HG03139 (cell line): ENCODE measurements around the gene OPA3.
"Not testable (repeated sequence)": the region's sequence is repeated elsewhere in the genome, so short reads cannot be mapped to it uniquely, and the experiment has no call there.

ENCODE experiments used
- ATAC-seq: cut with Tn5 transposase; IDR thresholded peaks from one replicate; pipeline ENCODE4 v1.9.1; 2021; ENCODE audit not compliant: unreplicated experiment

Gene OPA3

GRCh38 chr19:45584332-45585157 lies at the start of gene OPA3:
Gene OPA3, minus strand, starts transcription at chr19:45584802. Its CDS starts 38 bp downstream, at chr19:45584764.
- ATAC-seq = peak; percentile 77

DNA sequence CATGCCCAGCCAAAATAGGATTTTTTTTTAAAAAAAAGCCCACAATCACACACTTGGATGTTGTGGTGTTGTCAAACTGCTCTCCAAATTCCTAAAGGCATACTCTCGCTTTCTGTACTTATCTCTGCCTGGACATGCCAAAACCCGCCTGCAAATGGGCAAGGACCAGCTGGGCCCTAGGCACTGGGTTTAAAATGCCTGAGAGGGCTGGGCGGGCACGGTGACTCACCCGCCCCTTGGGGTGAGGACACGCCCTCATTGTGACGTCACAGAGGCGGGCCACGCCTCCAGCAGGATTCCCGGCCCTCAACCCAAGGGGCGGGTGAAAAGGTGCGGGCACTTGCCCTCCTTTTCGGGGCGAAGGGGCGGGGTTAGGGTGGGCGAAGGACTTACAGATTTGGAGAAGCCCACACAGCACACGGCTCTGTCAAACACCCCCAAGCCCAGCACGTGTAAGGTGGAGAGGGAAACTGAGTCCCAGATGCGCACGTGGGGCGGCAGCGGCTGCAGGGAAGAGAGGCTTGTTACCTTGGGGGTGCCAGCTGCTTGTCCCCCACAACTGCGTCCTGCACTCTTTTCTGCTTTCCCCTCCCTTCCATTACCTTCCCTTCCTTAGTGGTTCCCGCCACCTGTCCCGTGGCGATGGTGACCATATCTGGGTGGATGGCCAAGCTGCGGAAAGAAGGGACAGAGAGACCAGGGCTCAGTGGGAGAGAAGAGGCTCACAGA lies 48.0 kb upstream of the OPA3 start:
- no peak for ATAC-seq

DNA sequence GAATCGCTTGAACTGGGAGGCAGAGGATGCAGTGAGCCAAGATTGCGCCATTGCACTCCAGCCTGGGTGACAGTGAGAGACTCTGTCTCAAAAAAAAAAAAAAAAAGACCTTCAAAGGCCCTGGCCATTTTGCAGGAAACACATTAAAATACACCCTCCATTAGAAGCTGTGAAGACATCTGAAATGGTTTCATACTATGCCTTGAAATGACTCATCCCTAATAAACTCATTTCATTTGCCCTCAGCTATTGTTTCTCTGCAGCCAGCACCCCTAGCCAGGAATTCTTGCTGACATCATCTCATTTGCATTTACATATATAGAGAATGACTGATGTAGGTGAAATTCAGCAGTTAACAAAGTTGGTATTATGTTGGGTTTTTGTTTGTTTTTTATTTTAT lies 45.9 kb upstream of the OPA3 start:
- no peak for ATAC-seq

DNA sequence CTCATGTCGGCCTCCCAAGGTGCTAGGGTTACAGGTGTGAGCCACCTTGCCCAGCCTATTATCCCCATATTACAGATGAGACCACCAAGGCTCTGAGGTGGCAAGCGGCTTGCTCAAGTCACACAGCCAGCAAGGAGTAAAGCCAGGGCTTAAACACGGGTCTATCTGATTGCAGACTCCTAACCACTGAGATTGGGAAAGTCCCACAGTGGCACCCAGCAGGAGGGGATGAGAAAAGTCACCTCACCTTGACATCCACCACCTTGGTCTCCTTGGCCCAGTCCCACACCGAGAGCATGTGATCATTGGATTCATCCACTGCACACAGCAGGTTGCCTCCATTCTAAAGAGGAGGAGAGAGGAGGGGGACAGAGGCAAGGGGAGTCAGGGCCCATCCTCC lies 45.1 kb upstream of the OPA3 start:
- no peak for ATAC-seq

GRCh38 chr19:45628219-45628618 lies 43.6 kb upstream of the OPA3 start:
- not testable (repeated sequence) for ATAC-seq

DNA sequence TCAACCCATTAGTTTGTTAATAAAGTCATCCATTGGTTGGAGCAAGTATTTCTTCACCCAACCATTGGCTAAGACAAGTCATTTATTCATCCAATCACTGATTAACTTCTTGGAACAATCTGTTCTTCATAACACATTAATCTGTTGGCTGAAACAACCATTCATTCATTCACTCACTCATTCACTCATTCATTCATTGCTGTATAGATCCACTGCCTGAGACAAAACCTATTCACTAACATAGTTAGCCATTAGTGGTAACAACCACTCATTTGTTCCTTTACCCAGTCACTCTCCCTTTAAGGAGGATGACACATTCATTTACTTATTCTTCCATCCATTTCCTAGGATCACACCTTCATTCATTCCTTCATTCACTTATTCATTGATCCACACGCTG lies 39.4 kb upstream of the OPA3 start:
- no peak for ATAC-seq

- no peak for ATAC-seq
These were observed 37.4 kb upstream of the OPA3 start for GRCh38 chr19:45621976-45622503.

DNA sequence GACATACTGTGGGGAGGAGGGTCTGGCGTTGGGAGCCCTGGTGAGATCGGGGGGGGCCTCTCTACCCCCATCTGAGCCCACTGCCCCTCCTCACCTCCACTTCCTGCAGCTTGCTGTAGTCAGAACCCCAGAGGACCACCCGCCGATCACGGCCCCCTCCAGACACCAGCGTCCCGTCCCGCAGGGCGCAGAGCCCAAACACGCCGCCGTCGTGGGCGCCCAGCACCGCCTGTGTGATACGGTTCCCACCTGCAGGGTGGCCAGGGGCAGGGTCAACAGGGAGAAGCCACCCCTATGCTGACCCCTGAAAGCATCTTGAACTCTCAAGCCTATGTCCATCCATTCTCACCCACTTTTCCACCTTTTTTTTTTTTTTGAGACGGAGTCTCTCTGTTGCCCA lies 36.8 kb upstream of the OPA3 start:
- ATAC-seq = no peak

- no peak for ATAC-seq
These were observed 32.1 kb upstream of the OPA3 start for GRCh38 chr19:45616704-45617017.

DNA sequence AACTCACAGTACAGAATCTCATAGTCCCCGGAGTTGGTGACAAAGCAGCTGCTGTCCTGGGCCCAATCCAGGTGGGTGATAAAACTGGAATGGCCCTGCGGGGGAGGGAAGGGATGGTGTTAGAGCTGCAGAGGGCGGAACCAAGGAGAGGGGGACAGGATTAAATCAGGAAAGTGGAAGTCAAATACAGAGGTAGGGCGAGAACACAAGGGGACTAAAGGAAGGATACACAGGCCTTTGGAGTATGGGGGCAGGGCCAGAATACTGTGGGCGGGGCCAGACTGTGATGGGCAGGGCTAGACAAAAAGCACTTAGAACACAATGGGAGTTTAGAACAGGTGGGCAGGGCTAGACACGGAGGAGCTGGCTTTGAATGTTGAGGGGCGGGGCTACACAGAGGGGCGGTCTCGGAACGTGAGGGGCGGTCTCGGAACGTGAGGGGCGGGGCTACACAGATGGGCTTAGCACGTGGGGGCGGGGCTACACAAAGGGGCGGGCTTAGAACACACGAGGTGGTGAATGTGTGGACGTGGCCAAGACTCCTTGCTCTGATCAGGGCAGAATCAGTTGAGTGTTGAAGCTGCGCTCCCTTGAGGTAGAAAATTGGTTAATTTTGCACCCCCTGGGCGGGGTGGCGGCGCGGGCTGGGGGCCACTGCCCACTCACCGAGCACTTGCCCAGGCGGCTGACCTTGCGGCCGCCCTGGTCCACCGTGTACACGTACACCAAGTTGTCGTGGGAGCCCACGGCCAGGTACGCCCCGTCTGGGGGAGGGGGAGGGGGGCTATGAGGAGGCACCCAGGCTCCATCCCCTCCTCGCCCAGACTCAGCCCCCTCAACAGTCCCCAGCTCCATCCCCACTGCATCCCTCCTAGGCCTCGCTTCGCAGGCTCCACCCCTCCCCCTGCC lies 31.4 kb upstream of the OPA3 start:
- no peak for ATAC-seq

DNA sequence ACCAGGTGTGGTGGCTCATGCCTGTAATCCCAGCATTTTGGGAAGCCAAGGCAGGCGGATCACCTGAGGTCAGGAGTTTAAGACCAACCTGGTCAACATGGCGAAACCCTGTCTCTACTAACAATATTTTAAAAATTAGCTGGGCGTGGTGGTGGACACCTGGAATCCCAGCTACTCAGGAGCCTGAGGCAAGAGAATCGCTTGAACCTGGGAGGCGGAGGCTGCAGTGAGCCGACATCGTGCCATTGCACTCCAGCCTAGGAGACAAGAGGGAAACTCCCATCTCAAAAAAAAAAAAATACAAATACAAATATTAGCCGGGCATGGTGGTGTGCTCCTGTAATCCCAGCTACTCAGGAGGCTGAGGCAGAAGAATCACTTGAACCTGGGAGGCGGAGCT lies 30.5 kb upstream of the OPA3 start:
- ATAC-seq = not testable (repeated sequence)

DNA sequence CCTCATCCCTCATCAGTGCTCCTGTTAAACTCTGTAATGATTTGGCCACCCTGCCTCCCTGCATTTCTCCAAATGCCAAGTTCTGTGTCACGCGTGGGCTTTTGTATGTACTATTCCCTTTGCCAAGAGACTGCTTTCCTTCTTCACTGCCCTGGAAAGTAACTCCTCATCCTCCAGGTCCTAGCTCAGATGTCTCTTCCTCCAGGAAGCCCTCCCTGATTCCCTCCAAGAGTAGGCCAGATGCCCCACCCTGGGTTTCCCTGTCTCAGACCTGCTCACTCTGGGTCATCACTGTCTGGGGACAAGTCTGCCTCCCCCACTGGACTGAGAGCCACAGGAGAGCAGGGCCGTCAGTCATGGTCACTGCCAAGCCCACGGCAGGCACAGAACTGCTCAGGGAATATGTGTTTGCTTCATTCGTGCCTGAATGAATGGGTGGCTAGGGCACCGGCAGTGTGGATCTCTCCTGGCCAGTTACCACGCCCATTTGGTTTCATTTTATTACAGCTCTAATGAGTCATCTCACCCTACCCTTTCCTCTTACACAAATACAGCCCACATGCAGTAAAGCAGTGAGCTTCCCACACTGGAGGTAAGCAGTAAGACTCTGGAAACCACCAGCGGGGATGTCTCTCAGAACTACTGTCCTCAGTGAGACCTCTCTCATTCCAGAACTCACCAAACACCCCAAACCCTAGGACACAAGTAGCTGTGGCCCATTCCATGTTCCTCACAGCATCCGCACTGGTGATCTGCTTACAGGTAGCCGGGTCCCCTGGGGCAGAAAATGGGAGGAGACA lies 29.5 kb upstream of the OPA3 start:
- ATAC-seq = no peak

GRCh38 chr19:45608948-45609347 lies 24.3 kb upstream of the OPA3 start:
- no peak for ATAC-seq

- ATAC-seq = no peak
These were observed 22.7 kb upstream of the OPA3 start for GRCh38 chr19:45607071-45608029.

- ATAC-seq = no peak
These were observed 17.1 kb upstream of the OPA3 start, which contains the start of gene GPR4 for GRCh38 chr19:45601524-45602374. Gene GPR4, minus strand, starts transcription at chr19:45602212. Its CDS starts 10,346 bp downstream, at chr19:45591866.

DNA sequence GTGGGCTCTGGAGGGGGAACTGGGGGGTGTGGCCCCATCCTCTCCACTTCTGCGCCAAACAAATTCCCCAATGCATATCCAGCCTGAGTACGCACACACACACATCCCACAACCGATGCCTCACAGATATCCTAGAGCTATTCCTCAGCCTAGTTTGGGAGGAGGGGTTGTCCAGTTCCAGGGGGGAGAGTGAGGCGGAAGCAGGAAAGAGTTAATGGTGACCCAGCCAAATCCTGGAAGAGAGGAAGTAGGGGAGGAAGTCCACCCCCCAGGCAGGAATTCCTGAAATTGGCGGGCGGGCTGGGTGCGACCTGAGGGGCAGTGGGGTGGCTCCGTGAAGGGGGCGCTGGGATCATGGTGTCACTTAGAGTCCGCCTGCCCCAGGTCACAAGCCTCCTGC lies 16.5 kb upstream of the OPA3 start:
- no peak for ATAC-seq

GRCh38 chr19:45600340-45600885 lies 15.8 kb upstream of the OPA3 start:
- no peak for ATAC-seq

- ATAC-seq = no peak
These were observed 14.7 kb upstream of the OPA3 start for GRCh38 chr19:45599286-45599685.
